HG03045 (cell line): ENCODE data around the gene FAM168B.

Experiments
- ATAC-seq: cut with Tn5 transposase; IDR thresholded peaks from one replicate; pipeline ENCODE4 v1.9.1; 2021; ENCODE audit warnings: mild to moderate bottlenecking, moderate library complexity; ENCODE audit not compliant: unreplicated experiment

Gene FAM168B

GRCh38 chr2:131027566-131028528 is 65.4 kb downstream of the FAM168B start:
- no peak for ATAC-seq

- no peak for ATAC-seq
Measured at GRCh38 chr2:131026919-131027318, 66.3 kb downstream of the FAM168B start.

GRCh38 chr2:131023758-131024157 is 69.5 kb downstream of the FAM168B start:
- no peak for ATAC-seq

GRCh38 chr2:131022731-131023130 is 70.5 kb downstream of the FAM168B start:
- ATAC-seq: no peak

GRCh38 chr2:131016826-131017741 is 76.2 kb downstream of the FAM168B start:
- no peak for ATAC-seq

GRCh38 chr2:131015764-131016163 is 77.5 kb downstream of the FAM168B start:
- ATAC-seq: no peak

GRCh38 chr2:131014141-131014540 is 79.1 kb downstream of the FAM168B start:
- ATAC-seq: no peak

GRCh38 chr2:131011486-131011885 is 81.8 kb downstream of the FAM168B start:
- no peak for ATAC-seq

- ATAC-seq: no peak
Measured at GRCh38 chr2:131010566-131010965, 82.7 kb downstream of the FAM168B start.

GRCh38 chr2:131009713-131010475 is 83.4 kb downstream of the FAM168B start:
- no peak for ATAC-seq

- no peak for ATAC-seq
Measured at GRCh38 chr2:131008967-131009366, 84.3 kb downstream of the FAM168B start.

- no peak for ATAC-seq
Measured at GRCh38 chr2:131006561-131006960, 86.7 kb downstream of the FAM168B start.

GRCh38 chr2:131005216-131005935 is 87.9 kb downstream of the FAM168B start:
- ATAC-seq: no peak

- no peak for ATAC-seq
Measured at GRCh38 chr2:131004446-131005209, 88.6 kb downstream of the FAM168B start.

- ATAC-seq: no peak
Measured at GRCh38 chr2:130998561-130998960, 94.7 kb downstream of the FAM168B start.
